ENCODE data around the gene GATB. TPM values are rescaled to one million over a fixed set of nuclear protein-coding genes. Genes with fewer than 3 reads are reported as not detected.

Gene GATB
- total and polyA plus RNA-seq, 2 of the 4 experiments (the other 2 are of a cell fraction): 18.7 to 20.3 TPM

DNA sequence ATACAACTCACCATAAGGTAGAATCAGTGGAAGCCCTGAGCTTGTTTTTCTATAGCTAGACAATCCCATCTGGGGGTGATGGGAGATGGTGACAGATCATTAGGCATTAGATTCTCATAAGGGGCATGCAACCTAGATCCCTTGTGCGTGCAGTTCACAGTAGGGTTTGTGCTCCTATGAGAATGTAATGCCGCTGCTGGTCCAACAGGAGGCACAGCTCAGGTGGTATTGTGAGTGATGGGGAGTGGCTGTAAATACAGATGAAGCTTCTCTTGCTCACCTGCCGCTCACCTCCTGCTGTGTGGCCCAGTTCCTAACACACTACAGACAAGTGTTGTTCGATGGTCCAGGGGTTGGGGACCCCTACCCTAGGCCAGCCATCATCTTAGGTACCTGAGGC is 5.9 kb upstream of the GATB start:
- Histone ChIP-seq H2BK120ac (ENCODE audit: low read depth, low read length) (no peak overlapping the region), H2AFZ (replicated peaks; ENCODE audit: low read length, poor library complexity) (no peak overlapping the region), H2BK15ac (ENCODE audit: low read depth, low read length) (no peak overlapping the region), H3K27me3 (ENCODE audit: control insufficient read depth, insufficient read depth, low read length) (no peaks in the 10 kb centered on the region; the same call in 1 of the 2 replicates), H2BK20ac (ENCODE audit: low read depth, low read length) (no peak overlapping the region), H2BK5ac (ENCODE audit: low read depth, low read length, poor library complexity, severe bottlenecking) (no peak overlapping the region), H3K36me3 (ENCODE audit: control insufficient read depth, insufficient read depth, low read length) (no peaks in the 10 kb centered on the region), H3K9me1 (ENCODE audit: insufficient read depth, low read length) (no peaks in the 10 kb centered on the region), H2AK5ac (ENCODE audit: low read depth, low read length) (no peak overlapping the region), H4K20me1 (ENCODE audit: insufficient read depth, low read length) (no peaks in the 10 kb centered on the region), H3K18ac (ENCODE audit: low read depth, low read length) (no peak overlapping the region), H3K56ac (ENCODE audit: extremely low read depth, insufficient read depth, low read length) (no peak overlapping the region), H3K23ac (ENCODE audit: low read depth, low read length) (no peak overlapping the region), H4K91ac (ENCODE audit: insufficient read depth, low read depth, low read length) (no peak overlapping the region), H3K4me2 (ENCODE audit: low read depth, low read length) (no peak overlapping the region), H3K9ac (ENCODE audit: low read depth, low read length) (no peak overlapping the region), H2AK9ac (replicated peaks; ENCODE audit: low read depth, low read length, poor library complexity) (no peak overlapping the region), H3K14ac (replicated peaks; ENCODE audit: low read depth, low read length) (no peak overlapping the region), H3K4me3 (ENCODE audit: insufficient read depth, low read depth, low read length) (no peak overlapping the region), H4K8ac (ENCODE audit: low read depth in 2 of 2, low read length in 2 of 2) (no peak overlapping the region), H4K5ac (ENCODE audit: low read depth, low read length) (no peak overlapping the region), H3K27ac (ENCODE audit: insufficient read depth, low read length) (no peak overlapping the region), H3K79me1 (ENCODE audit: low read depth in 1 of 2, low read length in 2 of 2) (no peaks in the 10 kb centered on the region), H3K4ac (ENCODE audit: low read depth, low read length) (no peak overlapping the region), H3K4me1 (ENCODE audit: control insufficient read depth, insufficient read depth, low read length) (no peaks in the 10 kb centered on the region), H3K9me3 (ENCODE audit: control insufficient read depth, insufficient read depth, low read length) (no peaks in the 10 kb centered on the region)
- intact Hi-C loops (cut with micrococcal nuclease): no loop called here
- no peak for DNase-seq
- ATAC-seq (ENCODE audit: low read depth): no peak
- dilution Hi-C loops (cut with HindIII; ENCODE audit: low sequenced_read_pairs, unreplicated experiment): no loop called here
- no TSS peak for BruUV-seq (replicated peaks)
- POLR2A ChIA-PET (ENCODE audit: unreplicated experiment): no interaction called here
- no CpG with 5 or more reads among the region's 4 CpGs for WGBS, 2 experiments (ENCODE audit: extremely low coverage in 2 of 2, insufficient read length in 1 of 2)
- CTCF ChIA-PET: no interaction called here
- TF ChIP-seq MAZ (IDR thresholded peaks at IDR 0.05; ENCODE audit: borderline replicate concordance, low read depth, low read length) (no peak), CHD1 (IDR thresholded peaks at IDR 0.05; ENCODE audit: low read depth, low read length) (no peak), FOS (IDR thresholded peaks at IDR 0.05; ENCODE audit: low read depth, low read length) (no peak), POLR2A (IDR thresholded peaks at IDR 0.05; ENCODE audit: low read depth, low read length) (no peak), RAD21 (IDR thresholded peaks at IDR 0.05; ENCODE audit: low read length) (no peak), CEBPB (IDR thresholded peaks at IDR 0.05; ENCODE audit: low read depth, low read length) (no peak), RFX5 (IDR thresholded peaks at IDR 0.05; ENCODE audit: low read depth, low read length) (no peak), BHLHE40 (IDR thresholded peaks at IDR 0.05; ENCODE audit: low read depth, low read length) (no peak)
- TF ChIP-seq, protein P1, sequence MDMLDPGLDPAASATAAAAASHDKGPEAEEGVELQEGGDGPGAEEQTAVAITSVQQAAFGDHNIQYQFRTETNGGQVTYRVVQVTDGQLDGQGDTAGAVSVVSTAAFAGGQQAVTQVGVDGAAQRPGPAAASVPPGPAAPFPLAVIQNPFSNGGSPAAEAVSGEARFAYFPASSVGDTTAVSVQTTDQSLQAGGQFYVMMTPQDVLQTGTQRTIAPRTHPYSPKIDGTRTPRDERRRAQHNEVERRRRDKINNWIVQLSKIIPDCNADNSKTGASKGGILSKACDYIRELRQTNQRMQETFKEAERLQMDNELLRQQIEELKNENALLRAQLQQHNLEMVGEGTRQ (IDR thresholded peaks at IDR 0.05; ENCODE audit: low read depth, low read length): no peak
- TF ChIP-seq, protein P2, sequence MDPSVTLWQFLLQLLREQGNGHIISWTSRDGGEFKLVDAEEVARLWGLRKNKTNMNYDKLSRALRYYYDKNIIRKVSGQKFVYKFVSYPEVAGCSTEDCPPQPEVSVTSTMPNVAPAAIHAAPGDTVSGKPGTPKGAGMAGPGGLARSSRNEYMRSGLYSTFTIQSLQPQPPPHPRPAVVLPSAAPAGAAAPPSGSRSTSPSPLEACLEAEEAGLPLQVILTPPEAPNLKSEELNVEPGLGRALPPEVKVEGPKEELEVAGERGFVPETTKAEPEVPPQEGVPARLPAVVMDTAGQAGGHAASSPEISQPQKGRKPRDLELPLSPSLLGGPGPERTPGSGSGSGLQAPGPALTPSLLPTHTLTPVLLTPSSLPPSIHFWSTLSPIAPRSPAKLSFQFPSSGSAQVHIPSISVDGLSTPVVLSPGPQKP (IDR thresholded peaks at IDR 0.05; ENCODE audit: borderline replicate concordance, low read depth, low read length): no peak
- in situ Hi-C loops (cut with MboI; ENCODE audit: low sequenced_read_pairs): no loop called here

All from IMR-90 (cell line).